ENCODE results near the gene FAM200A. TPM values are rescaled to one million over a fixed set of nuclear protein-coding genes. Genes with fewer than 3 reads are reported as not detected.
"Not testable (repeated sequence)": the region's sequence is repeated elsewhere in the genome, so short reads cannot be mapped to it uniquely, and the experiment has no call there.

Gene FAM200A
- total RNA-seq, 3 donors from 2014 or later: 6.1 to 6.7 (median 6.6) TPM

GRCh38 chr7:99545308-99545707, 6.6 kb downstream of the FAM200A start:
- not testable (repeated sequence) for H3K27me3 Mint-ChIP-seq (ENCODE audit: low read depth); H3K4me3 Mint-ChIP-seq; DNase-seq; H3K4me1 Mint-ChIP-seq (ENCODE audit: low read depth); ATAC-seq
- peaks cover 17% of the 10 kb centered on the region for H3K9me3 Mint-ChIP-seq
- peaks cover 11% of the 10 kb centered on the region for H3K36me3 Mint-ChIP-seq (ENCODE audit: insufficient read depth)

GRCh38 chr7:99543916-99544315, 8.0 kb downstream of the FAM200A start:
- ATAC-seq (no peak), DNase-seq (no peak)
- no peaks in the 10 kb centered on the region for H3K4me1 Mint-ChIP-seq (ENCODE audit: low read depth)
- H3K36me3 Mint-ChIP-seq (ENCODE audit: insufficient read depth): peaks cover 11% of the 10 kb centered on the region
- no peaks in the 10 kb centered on the region for H3K27me3 Mint-ChIP-seq (ENCODE audit: low read depth)
- peaks cover 16% of the 10 kb centered on the region for H3K9me3 Mint-ChIP-seq
- H3K4me3 Mint-ChIP-seq: no peak overlapping the region

GRCh38 chr7:99543081-99543671, 8.7 kb downstream of the FAM200A start:
- DNase-seq: no peak
- no peak for ATAC-seq
- no peak overlapping the region for H3K4me3 Mint-ChIP-seq
- H3K36me3 Mint-ChIP-seq (ENCODE audit: insufficient read depth): peaks cover 8% of the 10 kb centered on the region
- no peaks in the 10 kb centered on the region for H3K27me3 Mint-ChIP-seq (ENCODE audit: low read depth)
- H3K9me3 Mint-ChIP-seq: peaks cover 13% of the 10 kb centered on the region
- H3K4me1 Mint-ChIP-seq (ENCODE audit: low read depth): no peaks in the 10 kb centered on the region

- peaks cover 2% of the 10 kb centered on the region for H3K36me3 Mint-ChIP-seq (ENCODE audit: insufficient read depth)
- peaks cover 12% of the 10 kb centered on the region for H3K9me3 Mint-ChIP-seq
- H3K4me1 Mint-ChIP-seq (ENCODE audit: low read depth): no peaks in the 10 kb centered on the region
- ATAC-seq: no peak
- no peaks in the 10 kb centered on the region for H3K27me3 Mint-ChIP-seq (ENCODE audit: low read depth)
- no peak for DNase-seq
- no peak overlapping the region for H3K4me3 Mint-ChIP-seq
Observed at GRCh38 chr7:99541212-99541611, 10.7 kb downstream of the FAM200A start.

GRCh38 chr7:99540542-99540941, 11.4 kb downstream of the FAM200A start:
- ATAC-seq (no peak), DNase-seq (no peak)
- Mint-ChIP-seq H3K36me3 (ENCODE audit: insufficient read depth) (peaks cover 2% of the 10 kb centered on the region), H3K9me3 (peaks cover 12% of the 10 kb centered on the region), H3K27me3 (ENCODE audit: low read depth) (no peaks in the 10 kb centered on the region), H3K4me1 (ENCODE audit: low read depth) (no peaks in the 10 kb centered on the region), H3K4me3 (no peak overlapping the region)

GRCh38 chr7:99539213-99539811, 12.6 kb downstream of the FAM200A start:
- Mint-ChIP-seq H3K4me3 (no peak overlapping the region), H3K4me1 (ENCODE audit: low read depth) (no peaks in the 10 kb centered on the region), H3K27me3 (ENCODE audit: low read depth) (no peaks in the 10 kb centered on the region), H3K9me3 (peaks cover 12% of the 10 kb centered on the region), H3K36me3 (ENCODE audit: insufficient read depth) (no peaks in the 10 kb centered on the region)
- ATAC-seq: no peak
- DNase-seq: no peak

GRCh38 chr7:99535667-99536066, 16.2 kb downstream of the FAM200A start:
- DNase-seq: no peak
- H3K4me1 Mint-ChIP-seq (ENCODE audit: low read depth): no peaks in the 10 kb centered on the region
- H3K9me3 Mint-ChIP-seq: peaks cover 20% of the 10 kb centered on the region
- no peaks in the 10 kb centered on the region for H3K27me3 Mint-ChIP-seq (ENCODE audit: low read depth)
- peaks cover 28% of the 10 kb centered on the region for H3K36me3 Mint-ChIP-seq (ENCODE audit: insufficient read depth)
- H3K4me3 Mint-ChIP-seq: no peak overlapping the region
- no peak for ATAC-seq

- Mint-ChIP-seq H3K9me3 (peaks cover 21% of the 10 kb centered on the region), H3K36me3 (ENCODE audit: insufficient read depth) (peaks cover 55% of the 10 kb centered on the region)
- DNase-seq: no peak
Observed at GRCh38 chr7:99531354-99531765, 20.6 kb downstream of the FAM200A start.

GRCh38 chr7:99525713-99526440, 26.0 kb downstream of the FAM200A start:
- no peak for ATAC-seq
- no peak overlapping the region for H3K4me3 Mint-ChIP-seq
- no peaks in the 10 kb centered on the region for H3K4me1 Mint-ChIP-seq (ENCODE audit: low read depth)
- DNase-seq: no peak
- H3K36me3 Mint-ChIP-seq (ENCODE audit: insufficient read depth): peaks cover 41% of the 10 kb centered on the region
- no peaks in the 10 kb centered on the region for H3K27me3 Mint-ChIP-seq (ENCODE audit: low read depth)
- H3K9me3 Mint-ChIP-seq: peaks cover 6% of the 10 kb centered on the region

More at GRCh38 chr7:99531354-99531765, 20.6 kb downstream of the FAM200A start:
- Mint-ChIP-seq H3K4me3 (no peak overlapping the region), H3K4me1 (ENCODE audit: low read depth) (no peaks in the 10 kb centered on the region), H3K27me3 (ENCODE audit: low read depth) (no peaks in the 10 kb centered on the region)
- ATAC-seq: no peak

GRCh38 chr7:99521399-99521798, 30.5 kb downstream of the FAM200A start:
- no peaks in the 10 kb centered on the region for H3K4me1 Mint-ChIP-seq (ENCODE audit: low read depth)
- H3K4me3 Mint-ChIP-seq: no peak overlapping the region
- DNase-seq (no peak), ATAC-seq (no peak)
- peaks cover 31% of the 10 kb centered on the region for H3K36me3 Mint-ChIP-seq (ENCODE audit: insufficient read depth)
- H3K9me3 Mint-ChIP-seq: no peaks in the 10 kb centered on the region
- H3K27me3 Mint-ChIP-seq (ENCODE audit: low read depth): no peaks in the 10 kb centered on the region

GRCh38 chr7:99514050-99514449, 37.9 kb downstream of the FAM200A start:
- Mint-ChIP-seq H3K4me1 (ENCODE audit: low read depth) (peaks cover 6% of the 10 kb centered on the region), H3K4me3 (no peak overlapping the region)
- no peak for DNase-seq

GRCh38 chr7:99505324-99505662, 46.6 kb downstream of the FAM200A start:
- no peak for ATAC-seq
- H3K27me3 Mint-ChIP-seq (ENCODE audit: low read depth): no peaks in the 10 kb centered on the region
- H3K4me1 Mint-ChIP-seq (ENCODE audit: low read depth): peaks cover 25% of the 10 kb centered on the region
- no peaks in the 10 kb centered on the region for H3K36me3 Mint-ChIP-seq (ENCODE audit: insufficient read depth)
- H3K4me3 Mint-ChIP-seq: peak overlapping the region; percentile 95
- DNase-seq: no peak
- no peaks in the 10 kb centered on the region for H3K9me3 Mint-ChIP-seq

More at GRCh38 chr7:99514050-99514449, 37.9 kb downstream of the FAM200A start:
- no peaks in the 10 kb centered on the region for H3K9me3 Mint-ChIP-seq
- peaks cover 24% of the 10 kb centered on the region for H3K36me3 Mint-ChIP-seq (ENCODE audit: insufficient read depth)
- peak in 1 of 2 donors; percentile 38 for ATAC-seq
- no peaks in the 10 kb centered on the region for H3K27me3 Mint-ChIP-seq (ENCODE audit: low read depth)

- H3K4me1 Mint-ChIP-seq (ENCODE audit: low read depth): peaks cover 26% of the 10 kb centered on the region
- no peaks in the 10 kb centered on the region for H3K9me3 Mint-ChIP-seq
- ATAC-seq: peak; percentile 85
- H3K27me3 Mint-ChIP-seq (ENCODE audit: low read depth): no peaks in the 10 kb centered on the region
- DNase-seq: peak; percentile 97
- no peaks in the 10 kb centered on the region for H3K36me3 Mint-ChIP-seq (ENCODE audit: insufficient read depth)
- peak within 1 kb of the TSS; percentile 95 for H3K4me3 Mint-ChIP-seq
Observed at GRCh38 chr7:99504603-99505323, 47.2 kb downstream of the FAM200A start, which contains the start of gene ZKSCAN5. Gene ZKSCAN5, plus strand, starts transcription at chr7:99504662. Its CDS starts 1,383 bp downstream, at chr7:99506045.

- Mint-ChIP-seq H3K36me3 (ENCODE audit: insufficient read depth) (no peaks in the 10 kb centered on the region), H3K4me1 (ENCODE audit: low read depth) (peaks cover 26% of the 10 kb centered on the region), H3K27me3 (ENCODE audit: low read depth) (no peaks in the 10 kb centered on the region), H3K4me3 (peak overlapping the region; percentile 95), H3K9me3 (no peaks in the 10 kb centered on the region)
- DNase-seq: no peak
- ATAC-seq: no peak
Observed at GRCh38 chr7:99504281-99504602, 47.7 kb downstream of the FAM200A start.

Measured in activated T-cell treated with anti-CD3 and anti-CD28 coated beads, Interleukin-2, amount 50 U/mL, for 4 hours (primary cell).